Measurements from ENCODE around the gene KLF7. TPM values are rescaled to one million over a fixed set of nuclear protein-coding genes. Genes with fewer than 3 reads are reported as not detected.

Gene KLF7
- polyA plus RNA-seq, 2 donors, result 3.0 to 3.4 TPM

DNA sequence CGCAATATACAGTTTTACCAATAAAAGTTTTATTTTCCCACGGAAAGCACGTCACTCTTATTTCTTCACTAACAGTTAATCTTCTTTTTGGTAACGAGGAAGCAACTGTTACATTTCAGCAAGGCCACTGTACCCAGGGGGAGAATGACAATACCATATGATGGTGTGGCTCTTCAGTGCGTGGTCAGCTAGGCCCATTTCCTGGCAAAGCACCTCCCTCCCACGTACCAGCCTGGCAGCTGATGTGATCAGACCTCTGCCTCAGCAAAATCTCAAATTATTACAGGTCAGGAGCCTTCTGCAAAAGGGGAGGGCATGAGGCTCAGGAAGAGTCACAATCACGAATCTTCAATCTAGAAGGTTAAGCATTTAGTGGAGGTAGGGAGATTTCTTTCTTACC is 55.4 kb downstream of the KLF7 start:
- Histone ChIP-seq H3K4me1 (ENCODE audit: control insufficient read depth in 2 of 2, insufficient read depth in 2 of 2, low read length in 1 of 2) (no peaks in the 10 kb centered on the region), H3K27me3 (ENCODE audit: control insufficient read depth in 1 of 2, insufficient read depth in 2 of 2, low read length in 2 of 2) (no peaks in the 10 kb centered on the region), H3K27ac (ENCODE audit: low read depth in 2 of 2, low read length in 1 of 2) (no peak overlapping the region), H3K4me3 (ENCODE audit: low read depth in 1 of 2, low read length in 2 of 2) (no peak overlapping the region), H3K36me3 (ENCODE audit: control insufficient read depth in 2 of 2, insufficient read depth in 2 of 2, low read length in 1 of 2) (peaks cover 0 to 5% of the 10 kb centered on the region in 2 donors), H3K9me3 (ENCODE audit: control insufficient read depth in 2 of 2, insufficient read depth in 1 of 2, low read depth in 1 of 2, low read length in 1 of 2) (no peaks in the 10 kb centered on the region)
- WGBS, 2 donors, result 86 to 89% methylated on average over 7 of the region's 7 CpGs

DNA sequence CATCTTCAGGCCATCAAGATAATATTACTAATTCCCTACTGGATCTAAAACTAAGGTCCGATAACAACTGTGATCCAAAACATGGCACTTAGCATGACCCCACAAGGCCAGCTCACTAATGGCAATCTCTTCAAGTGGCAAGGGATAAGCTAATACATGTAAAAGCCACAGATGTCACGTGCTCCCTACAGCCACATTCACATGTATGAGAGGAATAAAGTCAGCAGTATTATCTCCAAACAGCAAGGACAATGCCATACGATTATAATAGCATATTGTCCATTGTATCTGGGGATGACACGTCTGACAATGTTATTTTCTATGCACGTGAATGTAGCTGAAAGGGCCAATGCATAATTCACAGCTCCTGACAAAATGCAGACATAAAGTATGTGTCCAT is 56.0 kb downstream of the KLF7 start:
- H3K4me3 ChIP-seq (ENCODE audit: low read depth in 1 of 2, low read length in 2 of 2), result no peak overlapping the region
- no peaks in the 10 kb centered on the region for H3K4me1 ChIP-seq (ENCODE audit: control insufficient read depth in 2 of 2, insufficient read depth in 2 of 2, low read length in 1 of 2)
- no peaks in the 10 kb centered on the region for H3K27me3 ChIP-seq (ENCODE audit: control insufficient read depth in 1 of 2, insufficient read depth in 2 of 2, low read length in 2 of 2)
- WGBS, 2 donors, result 68 to 71% methylated on average over 5 of the region's 5 CpGs
- peaks cover 0 to 5% of the 10 kb centered on the region in 2 donors for H3K36me3 ChIP-seq (ENCODE audit: control insufficient read depth in 2 of 2, insufficient read depth in 2 of 2, low read length in 1 of 2)
- no peak overlapping the region for H3K27ac ChIP-seq (ENCODE audit: low read depth in 2 of 2, low read length in 1 of 2)
- no peaks in the 10 kb centered on the region for H3K9me3 ChIP-seq (ENCODE audit: control insufficient read depth in 2 of 2, insufficient read depth in 1 of 2, low read depth in 1 of 2, low read length in 1 of 2)

DNA sequence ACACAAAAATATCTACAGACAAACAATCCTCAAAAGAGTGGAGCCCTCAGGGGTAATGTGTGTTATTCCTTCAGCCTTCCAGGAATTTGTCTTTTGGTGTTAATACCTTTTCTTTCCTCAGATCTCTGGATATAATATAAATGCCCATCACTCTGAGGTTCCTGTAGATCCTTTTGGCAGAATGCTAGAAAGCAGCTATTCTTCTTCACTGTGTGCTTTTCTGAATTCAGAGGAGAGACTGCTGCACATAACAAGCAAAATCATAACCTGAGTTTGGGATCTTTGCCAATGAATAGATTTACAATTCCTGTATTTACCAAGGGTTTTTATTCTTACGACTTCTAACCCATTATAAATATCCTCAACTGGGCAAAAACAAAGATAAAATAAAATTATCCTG is 57.3 kb downstream of the KLF7 start:
- Histone ChIP-seq H3K27ac (ENCODE audit: low read depth in 2 of 2, low read length in 1 of 2) (no peak overlapping the region), H3K4me1 (ENCODE audit: control insufficient read depth in 2 of 2, insufficient read depth in 2 of 2, low read length in 1 of 2) (no peaks in the 10 kb centered on the region), H3K4me3 (ENCODE audit: low read depth in 1 of 2, low read length in 2 of 2) (no peak overlapping the region), H3K27me3 (ENCODE audit: control insufficient read depth in 1 of 2, insufficient read depth in 2 of 2, low read length in 2 of 2) (no peaks in the 10 kb centered on the region), H3K9me3 (ENCODE audit: control insufficient read depth in 2 of 2, insufficient read depth in 1 of 2, low read depth in 1 of 2, low read length in 1 of 2) (no peaks in the 10 kb centered on the region), H3K36me3 (ENCODE audit: control insufficient read depth in 2 of 2, insufficient read depth in 2 of 2, low read length in 1 of 2) (peaks cover 0 to 5% of the 10 kb centered on the region in 2 donors)
- WGBS, 2 donors, result 63 to 70% methylated on average over 1 of the region's 1 CpG

DNA sequence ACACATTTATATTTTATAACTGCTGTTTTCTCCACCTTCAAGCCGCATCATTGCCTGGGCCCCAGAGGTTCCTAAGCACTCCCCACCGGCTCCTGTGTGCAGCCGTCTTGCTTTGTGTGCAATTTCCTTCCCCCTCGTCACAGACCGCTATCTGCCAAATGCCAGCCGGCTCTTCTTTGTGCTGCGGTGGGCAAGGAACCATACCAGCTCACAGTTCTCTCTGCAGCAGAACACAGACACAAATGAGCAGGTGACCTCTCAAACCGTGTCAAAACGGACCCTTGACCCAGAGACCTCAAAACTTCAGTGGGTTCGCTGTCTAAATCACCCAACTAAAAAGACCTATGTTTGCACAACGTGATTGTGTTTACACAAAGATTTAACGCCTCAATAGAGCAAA is 58.2 kb downstream of the KLF7 start:
- WGBS, 2 donors, result 53 to 75% methylated on average over 12 of the region's 12 CpGs
- no peaks in the 10 kb centered on the region for H3K4me1 ChIP-seq (ENCODE audit: control insufficient read depth in 2 of 2, insufficient read depth in 2 of 2, low read length in 1 of 2)
- no peaks in the 10 kb centered on the region for H3K9me3 ChIP-seq (ENCODE audit: control insufficient read depth in 2 of 2, insufficient read depth in 1 of 2, low read depth in 1 of 2, low read length in 1 of 2)
- H3K36me3 ChIP-seq (ENCODE audit: control insufficient read depth in 2 of 2, insufficient read depth in 2 of 2, low read length in 1 of 2), result peaks cover 0 to 5% of the 10 kb centered on the region in 2 donors
- no peaks in the 10 kb centered on the region for H3K27me3 ChIP-seq (ENCODE audit: control insufficient read depth in 1 of 2, insufficient read depth in 2 of 2, low read length in 2 of 2)
- H3K27ac ChIP-seq (ENCODE audit: low read depth in 2 of 2, low read length in 1 of 2), result no peak overlapping the region
- H3K4me3 ChIP-seq (ENCODE audit: low read depth in 1 of 2, low read length in 2 of 2), result no peak overlapping the region

DNA sequence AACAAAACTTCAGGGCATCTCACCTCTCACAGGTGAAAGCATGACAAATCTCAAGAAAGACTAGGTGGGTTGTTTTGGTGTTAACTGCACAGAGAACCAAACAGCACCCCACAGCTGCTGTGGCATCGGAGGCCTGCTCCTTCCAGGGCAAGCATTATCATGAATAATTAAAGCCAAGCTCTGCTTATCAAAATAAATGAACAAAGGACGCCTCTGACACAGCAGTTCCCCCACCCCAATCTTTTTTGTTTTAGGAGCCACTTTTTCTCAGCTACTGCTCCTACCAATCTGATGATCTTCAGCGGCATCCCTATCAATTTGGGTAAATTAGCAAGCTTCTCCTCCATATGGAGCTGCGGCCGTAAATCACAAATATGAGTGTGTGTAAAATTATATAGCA is 58.6 kb downstream of the KLF7 start:
- no peak overlapping the region for H3K27ac ChIP-seq (ENCODE audit: low read depth in 2 of 2, low read length in 1 of 2)
- 72 to 84% methylated on average over 5 of the region's 5 CpGs for WGBS, 2 donors
- no peak overlapping the region for H3K4me3 ChIP-seq (ENCODE audit: low read depth in 1 of 2, low read length in 2 of 2)
- H3K4me1 ChIP-seq (ENCODE audit: control insufficient read depth in 2 of 2, insufficient read depth in 2 of 2, low read length in 1 of 2), result no peaks in the 10 kb centered on the region
- H3K9me3 ChIP-seq (ENCODE audit: control insufficient read depth in 2 of 2, insufficient read depth in 1 of 2, low read depth in 1 of 2, low read length in 1 of 2), result no peaks in the 10 kb centered on the region
- H3K27me3 ChIP-seq (ENCODE audit: control insufficient read depth in 1 of 2, insufficient read depth in 2 of 2, low read length in 2 of 2), result no peaks in the 10 kb centered on the region
- peaks cover 0 to 5% of the 10 kb centered on the region in 2 donors for H3K36me3 ChIP-seq (ENCODE audit: control insufficient read depth in 2 of 2, insufficient read depth in 2 of 2, low read length in 1 of 2)

DNA sequence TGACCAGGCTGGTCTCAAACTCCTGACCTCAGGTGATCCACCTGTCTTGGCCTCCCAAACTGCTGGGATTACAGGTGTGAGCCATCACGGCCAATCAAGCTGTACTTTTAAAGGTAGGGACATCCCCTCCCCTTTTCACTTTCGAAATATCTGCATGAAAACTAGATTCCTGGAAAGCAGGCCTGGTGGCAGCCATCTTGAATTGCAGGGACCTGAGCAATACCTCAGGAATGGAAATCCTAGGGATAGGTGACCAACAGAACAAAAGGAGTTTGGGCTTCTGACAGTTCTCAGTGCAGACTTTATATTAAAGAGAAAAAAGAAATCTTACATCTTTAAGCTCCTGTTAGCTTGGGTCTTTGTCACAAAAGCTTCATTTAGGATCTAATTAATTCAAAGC is 62.6 kb downstream of the KLF7 start:
- H3K27ac ChIP-seq (ENCODE audit: low read depth in 2 of 2, low read length in 1 of 2), result no peak overlapping the region
- H3K27me3 ChIP-seq (ENCODE audit: control insufficient read depth in 1 of 2, insufficient read depth in 2 of 2, low read length in 2 of 2), result no peaks in the 10 kb centered on the region
- WGBS, 2 donors, result 94 to 97% methylated on average over 2 of the region's 2 CpGs
- peaks cover 0 to 5% of the 10 kb centered on the region in 2 donors for H3K36me3 ChIP-seq (ENCODE audit: control insufficient read depth in 2 of 2, insufficient read depth in 2 of 2, low read length in 1 of 2)
- peaks cover 0 to 2% of the 10 kb centered on the region in 2 donors for H3K4me1 ChIP-seq (ENCODE audit: control insufficient read depth in 2 of 2, insufficient read depth in 2 of 2, low read length in 1 of 2)
- H3K4me3 ChIP-seq (ENCODE audit: low read depth in 1 of 2, low read length in 2 of 2), result no peak overlapping the region
- H3K9me3 ChIP-seq (ENCODE audit: control insufficient read depth in 2 of 2, insufficient read depth in 1 of 2, low read depth in 1 of 2, low read length in 1 of 2), result no peaks in the 10 kb centered on the region

DNA sequence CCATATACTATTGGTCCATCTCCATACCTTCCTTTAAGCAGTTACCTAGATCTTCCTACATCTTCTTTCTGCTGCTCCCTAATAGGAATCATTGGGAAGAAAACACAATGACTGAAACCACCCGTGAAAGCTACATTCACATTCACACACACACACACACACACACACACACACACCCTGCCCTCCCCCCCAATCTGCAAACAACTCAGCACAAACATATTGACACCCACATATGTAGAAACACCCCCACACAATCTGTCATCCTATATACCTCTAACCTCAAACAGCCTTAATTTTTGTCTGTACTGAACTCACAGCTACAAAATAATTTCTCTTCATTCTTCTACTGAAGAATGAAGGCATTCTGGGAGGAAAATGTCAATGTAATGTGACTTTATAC is 63.8 kb downstream of the KLF7 start:
- Histone ChIP-seq H3K27ac (ENCODE audit: low read depth in 2 of 2, low read length in 1 of 2) (no peak overlapping the region), H3K36me3 (ENCODE audit: control insufficient read depth in 2 of 2, insufficient read depth in 2 of 2, low read length in 1 of 2) (peaks cover 0 to 4% of the 10 kb centered on the region in 2 donors), H3K27me3 (ENCODE audit: control insufficient read depth in 1 of 2, insufficient read depth in 2 of 2, low read length in 2 of 2) (no peaks in the 10 kb centered on the region), H3K4me1 (ENCODE audit: control insufficient read depth in 2 of 2, insufficient read depth in 2 of 2, low read length in 1 of 2) (peaks cover 0 to 2% of the 10 kb centered on the region in 2 donors), H3K4me3 (ENCODE audit: low read depth in 1 of 2, low read length in 2 of 2) (no peak overlapping the region), H3K9me3 (ENCODE audit: control insufficient read depth in 2 of 2, insufficient read depth in 1 of 2, low read depth in 1 of 2, low read length in 1 of 2) (no peaks in the 10 kb centered on the region)
- WGBS, 2 donors, result 58 to 81% methylated on average over 1 of the region's 1 CpG

DNA sequence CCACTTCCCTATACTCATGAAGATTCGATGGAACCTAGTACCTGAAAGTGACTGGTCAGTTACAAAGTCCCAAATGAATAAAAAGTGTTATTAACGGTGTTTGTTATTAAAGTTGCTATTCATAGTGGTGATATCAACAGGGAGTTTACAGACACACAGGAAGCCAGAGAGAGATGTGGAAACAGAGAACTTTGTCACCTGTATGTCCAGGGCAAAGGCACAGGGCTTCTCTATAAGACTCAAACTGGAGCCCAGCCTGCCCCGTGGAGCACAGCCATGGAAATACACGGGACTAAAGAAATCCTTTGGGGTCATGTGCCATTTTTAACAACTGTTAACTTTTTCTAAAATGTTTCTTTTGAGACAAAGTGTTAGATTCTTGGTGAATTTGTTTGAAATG is 68.5 kb downstream of the KLF7 start:
- H3K4me3 ChIP-seq (ENCODE audit: low read depth in 1 of 2, low read length in 2 of 2), result no peak overlapping the region
- WGBS, 2 donors, result 76% methylated on average over 4 of the region's 4 CpGs
- H3K27ac ChIP-seq (ENCODE audit: low read depth in 2 of 2, low read length in 1 of 2), result no peak overlapping the region
- no peaks in the 10 kb centered on the region for H3K27me3 ChIP-seq (ENCODE audit: control insufficient read depth in 1 of 2, insufficient read depth in 2 of 2, low read length in 2 of 2)
- H3K36me3 ChIP-seq (ENCODE audit: control insufficient read depth in 2 of 2, insufficient read depth in 2 of 2, low read length in 1 of 2), result peaks cover 0 to 3% of the 10 kb centered on the region in 2 donors
- H3K9me3 ChIP-seq (ENCODE audit: control insufficient read depth in 2 of 2, insufficient read depth in 1 of 2, low read depth in 1 of 2, low read length in 1 of 2), result no peaks in the 10 kb centered on the region
- peaks cover 0 to 2% of the 10 kb centered on the region in 2 donors for H3K4me1 ChIP-seq (ENCODE audit: control insufficient read depth in 2 of 2, insufficient read depth in 2 of 2, low read length in 1 of 2)

DNA sequence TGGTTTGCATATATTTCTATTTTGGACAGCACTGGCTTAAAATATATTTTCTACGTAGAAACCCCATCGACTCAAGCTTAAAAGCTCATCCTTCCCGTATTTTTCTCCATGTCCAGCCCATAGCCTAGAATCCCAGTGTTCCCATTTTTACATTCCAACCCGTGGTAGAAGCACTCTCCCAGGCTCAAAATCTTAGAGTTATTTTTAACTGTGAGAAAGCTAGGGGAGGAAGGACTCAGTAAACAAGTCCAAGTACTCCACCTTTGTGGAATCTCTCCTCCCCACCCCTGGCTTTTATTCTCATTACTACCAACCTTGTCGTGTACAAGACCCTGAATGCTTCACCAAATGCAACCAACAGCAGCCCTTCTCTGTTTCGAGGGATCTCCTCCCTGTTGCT is 69.8 kb downstream of the KLF7 start:
- Histone ChIP-seq H3K4me3 (ENCODE audit: low read depth in 1 of 2, low read length in 2 of 2) (no peak overlapping the region), H3K27me3 (ENCODE audit: control insufficient read depth in 1 of 2, insufficient read depth in 2 of 2, low read length in 2 of 2) (no peaks in the 10 kb centered on the region), H3K9me3 (ENCODE audit: control insufficient read depth in 2 of 2, insufficient read depth in 1 of 2, low read depth in 1 of 2, low read length in 1 of 2) (no peaks in the 10 kb centered on the region), H3K27ac (ENCODE audit: low read depth in 2 of 2, low read length in 1 of 2) (no peak overlapping the region), H3K36me3 (ENCODE audit: control insufficient read depth in 2 of 2, insufficient read depth in 2 of 2, low read length in 1 of 2) (peaks cover 0 to 3% of the 10 kb centered on the region in 2 donors), H3K4me1 (ENCODE audit: control insufficient read depth in 2 of 2, insufficient read depth in 2 of 2, low read length in 1 of 2) (peaks cover 0 to 2% of the 10 kb centered on the region in 2 donors)
- 73 to 78% methylated on average over 6 of the region's 6 CpGs for WGBS, 2 donors

DNA sequence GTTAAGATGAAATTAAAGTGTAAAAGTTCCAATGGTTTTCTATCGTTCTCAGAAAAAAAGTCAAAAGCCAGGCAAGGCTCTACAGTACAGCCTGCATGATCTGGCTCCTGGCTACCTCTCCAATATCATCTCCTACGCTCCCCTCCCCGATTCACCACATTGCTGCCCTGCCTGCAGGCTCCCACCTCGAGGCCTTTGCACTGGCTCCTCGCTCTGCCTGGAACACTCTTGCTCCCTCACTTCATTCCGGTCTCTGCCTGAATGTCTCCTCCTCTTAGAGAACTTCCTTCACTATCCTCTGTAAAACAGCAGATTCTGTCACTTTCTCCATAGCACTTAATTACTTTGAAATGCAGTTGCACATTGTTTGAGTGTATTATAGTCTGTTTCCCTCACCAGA is 72.5 kb downstream of the KLF7 start:
- WGBS, 2 donors, result 87 to 96% methylated on average over 6 of the region's 6 CpGs
- Histone ChIP-seq H3K36me3 (ENCODE audit: control insufficient read depth in 2 of 2, insufficient read depth in 2 of 2, low read length in 1 of 2) (peaks cover 2 to 3% of the 10 kb centered on the region in 2 donors), H3K27ac (ENCODE audit: low read depth in 2 of 2, low read length in 1 of 2) (no peak overlapping the region), H3K4me1 (ENCODE audit: control insufficient read depth in 2 of 2, insufficient read depth in 2 of 2, low read length in 1 of 2) (peaks cover 0 to 2% of the 10 kb centered on the region in 2 donors), H3K4me3 (ENCODE audit: low read depth in 1 of 2, low read length in 2 of 2) (no peak overlapping the region), H3K27me3 (ENCODE audit: control insufficient read depth in 1 of 2, insufficient read depth in 2 of 2, low read length in 2 of 2) (no peaks in the 10 kb centered on the region), H3K9me3 (ENCODE audit: control insufficient read depth in 2 of 2, insufficient read depth in 1 of 2, low read depth in 1 of 2, low read length in 1 of 2) (no peaks in the 10 kb centered on the region)
